ENCODE results near the gene GLP1R.

- TF ChIP-seq MAX (CRISPR knock-in tag; IDR thresholded peaks at IDR 0.05) (no peak), CTCF (IDR thresholded peaks at IDR 0.05) (no peak), RELA (CRISPR knock-in tag; IDR thresholded peaks at IDR 0.05; ENCODE audit: borderline replicate concordance) (no peak), NR2C2 (CRISPR knock-in tag; IDR thresholded peaks at IDR 0.05) (no peak), ZNF416 (CRISPR knock-in tag; IDR thresholded peaks at IDR 0.05) (no peak), HMGXB4 (CRISPR knock-in tag; IDR thresholded peaks at IDR 0.05) (no peak), ETV6 (CRISPR knock-in tag; IDR thresholded peaks at IDR 0.05) (no peak), ARID4B (CRISPR knock-in tag; IDR thresholded peaks at IDR 0.05; ENCODE audit: borderline replicate concordance) (no peak), FOXP1 (CRISPR knock-in tag; IDR thresholded peaks at IDR 0.05; ENCODE audit: borderline replicate concordance) (no peak)
Measured at GRCh38 chr6:39128832-39129231, 80.3 kb downstream of the GLP1R start.

All from WTC11 (cell line).